RWPE1 (cell line): ENCODE measurements around the gene DET1.

Experiments used
- CTCF ChIA-PET: fragments of 350-600 bp; sonication (Branson Sonifier 250); formaldehyde crosslinking; extraction: SDS; loops from one replicate; lab custom pipeline; 2021; lab: Yijun Ruan, JAX
- POLR2A ChIA-PET: fragments of 400-600 bp; formaldehyde crosslinking; extraction: SDS; loops from one replicate; lab custom pipeline; 2020; ENCODE audit warnings: antibody characterized with exemption; ENCODE audit not compliant: low non-redundant PET; lab: Yijun Ruan, JAX
- DNase-seq: peaks from one replicate; pipeline ENCODE4 v3.0.0; 2012; ENCODE audit warnings: low spot score
- H3K27ac ChIP-seq: fragments of 450-650 bp; 2 replicates; pipeline ENCODE4 v1.5.1; 2017
- CTCF ChIP-seq: fragments of 450-650 bp; conservative IDR thresholded peaks from 2 replicates; pipeline ENCODE4 v1.5.1; 2017; ENCODE audit warnings: low read depth, mild to moderate bottlenecking

Gene DET1

GRCh38 chr15:88512078-88512477, 34.4 kb downstream of the DET1 start:
- no peak for DNase-seq
- ChIA-PET POLR2A (no interaction called here), CTCF (no interaction called here)
- no peak overlapping the region for H3K27ac ChIP-seq
- TF ChIP-seq CTCF, result no peak

GRCh38 chr15:88511161-88511560, 35.3 kb downstream of the DET1 start:
- CTCF ChIA-PET, result no interaction called here
- POLR2A ChIA-PET, result no interaction called here
- H3K27ac ChIP-seq, result no peak overlapping the region
- no peak for DNase-seq
- TF ChIP-seq CTCF, result no peak

GRCh38 chr15:88509964-88510363, 36.5 kb downstream of the DET1 start:
- TF ChIP-seq CTCF, result no peak
- ChIA-PET CTCF (no interaction called here), POLR2A (no interaction called here)
- DNase-seq, result no peak
- no peak overlapping the region for H3K27ac ChIP-seq

- POLR2A ChIA-PET, result no interaction called here
- no peak overlapping the region for H3K27ac ChIP-seq
- DNase-seq, result no peak
- TF ChIP-seq CTCF, result no peak
- CTCF ChIA-PET, result no interaction called here
Measured at GRCh38 chr15:88509321-88509720, 37.2 kb downstream of the DET1 start.

- H3K27ac ChIP-seq, result no peak overlapping the region
- DNase-seq, result no peak
- CTCF ChIA-PET, result no interaction called here
- no peak for TF ChIP-seq CTCF
- POLR2A ChIA-PET, result no interaction called here
Measured at GRCh38 chr15:88506628-88507027, 39.9 kb downstream of the DET1 start.

- no peak overlapping the region for H3K27ac ChIP-seq
- POLR2A ChIA-PET, result no interaction called here
- CTCF ChIA-PET, result interaction anchor here (0.6 kb wide), 1 partner anchor 33 kb away, joined by 4 read pairs; no protein-coding TSS in a partner anchor
- DNase-seq, result no peak
- no peak for TF ChIP-seq CTCF
Measured at GRCh38 chr15:88505721-88506120, 40.8 kb downstream of the DET1 start.

GRCh38 chr15:88504445-88504844, 42.0 kb downstream of the DET1 start:
- no peak overlapping the region for H3K27ac ChIP-seq
- POLR2A ChIA-PET, result no interaction called here
- DNase-seq, result no peak
- no peak for TF ChIP-seq CTCF
- CTCF ChIA-PET, result no interaction called here
